Activated T-helper 1 cell treated with anti-CD3 and anti-CD28 coated beads, Interleukin-2, amount 50 U/mL, for 16 hours (primary cell): ENCODE measurements around the gene WHRN.

Experiments
- DNase-seq, 2 donors: peaks; one replicate each; pipeline ENCODE4 v3.0.0-alpha.2; 2020; ENCODE audit warnings: low read depth in 1 of 2, low spot score in 1 of 2

Gene WHRN

GRCh38 chr9:114369216-114370130 lies 135.8 kb downstream of the WHRN start:
- no peak for DNase-seq

- no peak for DNase-seq
Measured at GRCh38 chr9:114367772-114368569, 137.3 kb downstream of the WHRN start.

GRCh38 chr9:114367366-114367765 lies 137.9 kb downstream of the WHRN start:
- DNase-seq, result no peak

GRCh38 chr9:114366334-114367128 lies 138.7 kb downstream of the WHRN start:
- no peak for DNase-seq

- DNase-seq, result no peak
Measured at GRCh38 chr9:114365194-114365593, 140.1 kb downstream of the WHRN start.

GRCh38 chr9:114364134-114365041 lies 140.9 kb downstream of the WHRN start:
- DNase-seq, result no peak

- no peak for DNase-seq
Measured at GRCh38 chr9:114363424-114363823, 141.8 kb downstream of the WHRN start.

GRCh38 chr9:114362394-114362793 lies 142.9 kb downstream of the WHRN start:
- DNase-seq, result no peak

GRCh38 chr9:114361542-114361941 lies 143.7 kb downstream of the WHRN start:
- DNase-seq, result no peak

- DNase-seq, result no peak
Measured at GRCh38 chr9:114359801-114360200, 145.5 kb downstream of the WHRN start.

GRCh38 chr9:114357911-114358328 lies 147.4 kb downstream of the WHRN start:
- DNase-seq, result no peak

GRCh38 chr9:114357360-114357759 lies 147.9 kb downstream of the WHRN start:
- DNase-seq, result no peak

- no peak for DNase-seq
Measured at GRCh38 chr9:114356792-114357191, 148.5 kb downstream of the WHRN start.

GRCh38 chr9:114355821-114356220 lies 149.5 kb downstream of the WHRN start:
- no peak for DNase-seq
